ENCODE data around the gene RGS13.

RGS13 gene

DNA sequence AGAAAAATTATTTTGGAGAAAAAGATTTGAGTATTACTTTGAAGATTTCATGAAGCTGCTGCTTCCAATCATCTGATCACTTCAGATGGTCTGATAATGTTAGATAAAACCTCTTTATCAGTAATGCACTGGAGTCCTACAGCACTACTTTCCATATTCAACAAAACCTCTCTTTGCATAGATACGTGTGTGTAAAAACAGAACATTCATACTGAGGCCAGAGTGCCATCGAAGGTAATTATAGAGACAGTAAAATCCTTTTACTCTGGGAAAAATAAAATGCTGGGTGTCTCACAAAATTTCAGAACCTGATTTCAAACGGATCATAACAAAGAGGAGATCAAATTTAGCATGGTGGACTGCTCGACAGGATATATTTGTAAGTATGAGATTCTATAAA, at the start of gene RGS13:
Gene RGS13 (plus strand): TSS at position 209 of the 400 bp plus-strand sequence. CDS start 8,188 bp downstream, outside the sequence.
- no peak within 1 kb of the TSS for H3K4me3 Mint-ChIP-seq
- peaks cover 10% of the 10 kb centered on the region for H3K27me3 Mint-ChIP-seq (ENCODE audit: low read depth)
- H3K4me1 Mint-ChIP-seq (ENCODE audit: low read depth) = peaks cover 5% of the 10 kb centered on the region
- DNase-seq (ENCODE audit: low spot score) = no peak
- no peaks in the 10 kb centered on the region for H3K9me3 Mint-ChIP-seq
- no peak within 1 kb of the TSS for H3K27ac Mint-ChIP-seq
- H3K36me3 Mint-ChIP-seq (ENCODE audit: low read depth) = no peaks in the 10 kb centered on the region

DNA sequence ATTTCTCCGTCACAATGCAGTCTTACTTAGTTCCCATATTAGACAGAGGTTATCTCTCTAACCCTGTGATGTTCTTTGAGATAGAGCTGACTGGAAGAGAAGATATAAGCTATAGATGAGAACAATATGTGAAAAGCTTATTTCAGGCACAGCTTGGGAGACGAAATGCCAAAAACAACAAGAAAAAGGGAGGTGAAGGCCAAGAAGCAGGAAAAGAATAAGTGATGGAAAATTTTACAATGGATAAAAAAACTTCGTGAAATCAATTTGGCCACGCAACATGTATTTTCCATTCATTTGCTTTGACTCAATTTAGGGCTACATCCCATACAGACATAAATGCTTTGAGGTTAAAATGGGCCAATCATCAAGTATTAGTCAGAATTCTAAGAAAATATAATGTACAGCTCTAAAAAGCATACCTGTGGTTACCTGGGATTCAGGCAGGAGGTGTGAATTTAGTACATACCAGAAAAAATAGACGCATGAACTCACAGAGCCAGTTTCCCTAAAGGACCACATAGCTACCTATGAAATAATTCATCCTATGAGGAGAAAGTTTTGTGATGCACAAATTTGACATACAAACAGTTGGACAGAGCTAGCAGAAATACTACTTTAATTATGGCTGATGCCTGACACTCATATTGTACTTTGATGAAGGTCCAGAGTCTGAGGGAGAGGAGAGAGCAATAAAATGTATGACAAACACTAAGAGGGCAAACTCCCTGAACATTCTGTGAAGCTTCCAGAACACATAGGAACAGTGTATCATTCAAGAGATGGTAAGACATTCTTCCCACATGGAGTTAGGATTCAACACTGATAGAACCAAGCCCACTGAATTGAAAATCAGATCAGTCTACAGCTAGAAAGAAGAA, 48.3 kb upstream of the RGS13 start:
- no peak for DNase-seq (ENCODE audit: low spot score)
- H3K27me3 Mint-ChIP-seq (ENCODE audit: low read depth) = peaks cover 14% of the 10 kb centered on the region
- H3K36me3 Mint-ChIP-seq (ENCODE audit: low read depth) = no peaks in the 10 kb centered on the region
- H3K9me3 Mint-ChIP-seq = no peaks in the 10 kb centered on the region
- H3K4me3 Mint-ChIP-seq = no peak overlapping the region
- no peaks in the 10 kb centered on the region for H3K4me1 Mint-ChIP-seq (ENCODE audit: low read depth)
- H3K27ac Mint-ChIP-seq = no peak overlapping the region

DNA sequence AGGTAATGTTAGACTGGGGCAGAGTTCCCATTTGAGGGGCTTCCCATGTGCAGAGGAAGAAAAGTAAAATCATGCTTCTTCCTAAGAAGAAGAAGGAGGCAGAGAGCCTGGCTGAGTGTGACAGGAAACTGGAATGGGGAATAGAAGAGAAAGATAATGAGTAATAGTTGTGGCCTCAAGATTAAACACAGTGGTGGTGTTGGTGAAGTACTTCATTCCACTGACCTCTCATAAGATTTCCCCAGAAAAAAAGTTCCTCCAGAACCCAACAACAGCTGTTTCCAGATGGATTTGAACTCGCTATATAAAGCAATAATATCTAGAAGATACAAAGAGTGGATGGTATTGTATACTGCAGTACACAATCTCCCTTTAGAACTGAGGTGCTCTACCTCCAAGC, 47.4 kb upstream of the RGS13 start:
- Mint-ChIP-seq H3K4me1 (ENCODE audit: low read depth) (no peaks in the 10 kb centered on the region), H3K27ac (no peak overlapping the region), H3K9me3 (no peaks in the 10 kb centered on the region), H3K27me3 (ENCODE audit: low read depth) (peaks cover 14% of the 10 kb centered on the region), H3K4me3 (no peak overlapping the region), H3K36me3 (ENCODE audit: low read depth) (no peaks in the 10 kb centered on the region)
- DNase-seq (ENCODE audit: low spot score) = no peak

GRCh38 chr1:192589813-192590212, 46.1 kb upstream of the RGS13 start:
- H3K27me3 Mint-ChIP-seq (ENCODE audit: low read depth) = peaks cover 18% of the 10 kb centered on the region
- H3K4me1 Mint-ChIP-seq (ENCODE audit: low read depth) = no peaks in the 10 kb centered on the region

DNA sequence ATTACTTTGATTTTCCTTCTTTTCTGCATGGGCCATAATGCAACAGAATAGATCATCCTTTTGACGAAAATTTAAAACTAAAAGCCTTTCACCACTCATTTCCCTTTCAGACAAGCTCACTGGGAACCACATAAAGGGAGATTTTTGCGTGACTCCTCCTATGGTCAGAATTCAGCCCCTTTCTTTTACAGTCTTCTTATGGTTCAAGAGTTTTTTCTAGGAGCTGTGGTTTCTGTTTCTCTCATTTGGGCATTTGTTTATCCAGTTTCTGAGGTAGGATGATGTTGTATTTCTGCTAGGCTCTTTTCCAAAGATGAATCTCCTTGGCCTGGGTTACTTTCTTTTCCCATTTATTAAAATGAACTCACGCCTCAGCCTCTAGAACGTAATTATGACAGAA, 43.4 kb upstream of the RGS13 start:
- Mint-ChIP-seq H3K9me3 (no peaks in the 10 kb centered on the region), H3K27me3 (ENCODE audit: low read depth) (peaks cover 27% of the 10 kb centered on the region), H3K4me3 (no peak overlapping the region), H3K27ac (no peak overlapping the region), H3K36me3 (ENCODE audit: low read depth) (no peaks in the 10 kb centered on the region), H3K4me1 (ENCODE audit: low read depth) (peaks cover 4% of the 10 kb centered on the region)
- no peak for DNase-seq (ENCODE audit: low spot score)

More at GRCh38 chr1:192589813-192590212, 46.1 kb upstream of the RGS13 start:
- no peak overlapping the region for H3K27ac Mint-ChIP-seq
- H3K9me3 Mint-ChIP-seq = no peaks in the 10 kb centered on the region
- no peak for DNase-seq (ENCODE audit: low spot score)
- H3K4me3 Mint-ChIP-seq = no peak overlapping the region
- no peaks in the 10 kb centered on the region for H3K36me3 Mint-ChIP-seq (ENCODE audit: low read depth)

GRCh38 chr1:192592981-192593708, 42.8 kb upstream of the RGS13 start:
- no peak for DNase-seq (ENCODE audit: low spot score)
- Mint-ChIP-seq H3K9me3 (no peaks in the 10 kb centered on the region), H3K27ac (no peak overlapping the region), H3K27me3 (ENCODE audit: low read depth) (peaks cover 21% of the 10 kb centered on the region), H3K36me3 (ENCODE audit: low read depth) (no peaks in the 10 kb centered on the region), H3K4me3 (no peak overlapping the region), H3K4me1 (ENCODE audit: low read depth) (peaks cover 4% of the 10 kb centered on the region)

- Mint-ChIP-seq H3K27ac (no peak overlapping the region), H3K4me1 (ENCODE audit: low read depth) (peaks cover 4% of the 10 kb centered on the region), H3K36me3 (ENCODE audit: low read depth) (no peaks in the 10 kb centered on the region), H3K9me3 (no peaks in the 10 kb centered on the region), H3K27me3 (ENCODE audit: low read depth) (peaks cover 19% of the 10 kb centered on the region), H3K4me3 (no peak overlapping the region)
- DNase-seq (ENCODE audit: low spot score) = no peak
Observed at GRCh38 chr1:192595299-192595698, 40.6 kb upstream of the RGS13 start.

- no peaks in the 10 kb centered on the region for H3K9me3 Mint-ChIP-seq
- H3K36me3 Mint-ChIP-seq (ENCODE audit: low read depth) = no peaks in the 10 kb centered on the region
- peaks cover 12% of the 10 kb centered on the region for H3K4me1 Mint-ChIP-seq (ENCODE audit: low read depth)
Observed at GRCh38 chr1:192598589-192598988, 37.4 kb upstream of the RGS13 start.

DNA sequence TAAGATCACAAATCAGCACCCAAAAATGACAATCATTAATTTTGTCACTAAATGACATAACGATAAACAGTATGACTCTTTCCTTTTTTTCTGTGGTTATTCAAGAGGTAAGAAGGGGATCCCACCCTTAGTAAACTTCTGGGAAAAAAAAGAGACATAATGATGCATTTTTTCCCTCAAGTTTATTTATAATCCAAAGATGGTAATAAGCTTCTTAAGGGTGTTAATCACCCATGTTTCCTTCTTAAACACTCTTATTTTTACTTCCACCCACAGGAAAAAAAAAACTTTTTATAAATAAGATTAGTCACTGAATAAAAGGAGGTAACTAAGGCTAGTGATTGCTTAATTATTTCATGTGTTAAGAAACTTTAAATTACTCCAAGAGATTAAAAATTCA, 35.7 kb upstream of the RGS13 start:
- peaks cover 11% of the 10 kb centered on the region for H3K27me3 Mint-ChIP-seq (ENCODE audit: low read depth)
- H3K9me3 Mint-ChIP-seq = no peaks in the 10 kb centered on the region
- H3K27ac Mint-ChIP-seq = no peak overlapping the region
- DNase-seq (ENCODE audit: low spot score) = no peak
- peaks cover 12% of the 10 kb centered on the region for H3K4me1 Mint-ChIP-seq (ENCODE audit: low read depth)
- no peak overlapping the region for H3K4me3 Mint-ChIP-seq
- no peaks in the 10 kb centered on the region for H3K36me3 Mint-ChIP-seq (ENCODE audit: low read depth)

More at GRCh38 chr1:192598589-192598988, 37.4 kb upstream of the RGS13 start:
- Mint-ChIP-seq H3K27me3 (ENCODE audit: low read depth) (peaks cover 19% of the 10 kb centered on the region), H3K27ac (no peak overlapping the region), H3K4me3 (no peak overlapping the region)
- DNase-seq (ENCODE audit: low spot score) = no peak

DNA sequence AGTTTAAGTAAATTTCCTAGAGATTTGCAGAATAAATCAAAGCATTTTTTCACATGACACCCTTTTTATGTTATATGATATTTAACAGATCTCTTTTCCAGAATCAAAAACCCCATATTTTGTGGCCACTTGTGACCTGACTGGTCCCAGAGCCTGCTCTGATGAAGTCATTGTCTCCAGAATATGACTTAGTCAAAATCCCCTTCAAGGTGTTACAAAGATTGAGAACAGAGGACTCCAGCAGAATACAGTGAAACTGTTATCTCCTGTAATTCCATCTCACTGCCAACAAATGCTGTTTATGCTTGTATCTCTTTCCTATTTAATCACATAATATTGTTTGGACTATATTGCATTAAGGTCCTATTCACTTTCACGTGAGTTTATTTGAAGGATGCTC, 34.8 kb upstream of the RGS13 start:
- H3K4me1 Mint-ChIP-seq (ENCODE audit: low read depth) = peaks cover 8% of the 10 kb centered on the region
- H3K4me3 Mint-ChIP-seq = no peak overlapping the region
- DNase-seq (ENCODE audit: low spot score) = no peak
- H3K36me3 Mint-ChIP-seq (ENCODE audit: low read depth) = no peaks in the 10 kb centered on the region
- H3K9me3 Mint-ChIP-seq = no peaks in the 10 kb centered on the region
- peaks cover 7% of the 10 kb centered on the region for H3K27me3 Mint-ChIP-seq (ENCODE audit: low read depth)
- no peak overlapping the region for H3K27ac Mint-ChIP-seq

GRCh38 chr1:192601567-192601966, 34.4 kb upstream of the RGS13 start:
- Mint-ChIP-seq H3K27me3 (ENCODE audit: low read depth) (peaks cover 7% of the 10 kb centered on the region), H3K4me3 (no peak overlapping the region), H3K27ac (no peak overlapping the region), H3K4me1 (ENCODE audit: low read depth) (peaks cover 8% of the 10 kb centered on the region), H3K36me3 (ENCODE audit: low read depth) (no peaks in the 10 kb centered on the region), H3K9me3 (no peaks in the 10 kb centered on the region)
- no peak for DNase-seq (ENCODE audit: low spot score)

- H3K27ac Mint-ChIP-seq = no peak overlapping the region
- peaks cover 8% of the 10 kb centered on the region for H3K4me1 Mint-ChIP-seq (ENCODE audit: low read depth)
- no peak for DNase-seq (ENCODE audit: low spot score)
- no peaks in the 10 kb centered on the region for H3K36me3 Mint-ChIP-seq (ENCODE audit: low read depth)
- H3K4me3 Mint-ChIP-seq = no peak overlapping the region
- H3K27me3 Mint-ChIP-seq (ENCODE audit: low read depth) = peaks cover 2% of the 10 kb centered on the region
- no peaks in the 10 kb centered on the region for H3K9me3 Mint-ChIP-seq
Observed at GRCh38 chr1:192602757-192603156, 33.2 kb upstream of the RGS13 start.

GRCh38 chr1:192603218-192603787, 32.6 kb upstream of the RGS13 start:
- no peaks in the 10 kb centered on the region for H3K36me3 Mint-ChIP-seq (ENCODE audit: low read depth)
- H3K4me3 Mint-ChIP-seq = no peak overlapping the region
- no peaks in the 10 kb centered on the region for H3K9me3 Mint-ChIP-seq
- DNase-seq (ENCODE audit: low spot score) = no peak
- peaks cover 2% of the 10 kb centered on the region for H3K27me3 Mint-ChIP-seq (ENCODE audit: low read depth)
- no peak overlapping the region for H3K27ac Mint-ChIP-seq
- H3K4me1 Mint-ChIP-seq (ENCODE audit: low read depth) = peaks cover 8% of the 10 kb centered on the region

- Mint-ChIP-seq H3K36me3 (ENCODE audit: low read depth) (no peaks in the 10 kb centered on the region), H3K27me3 (ENCODE audit: low read depth) (no peaks in the 10 kb centered on the region), H3K9me3 (no peaks in the 10 kb centered on the region), H3K27ac (no peak overlapping the region), H3K4me3 (no peak overlapping the region), H3K4me1 (ENCODE audit: low read depth) (peaks cover 16% of the 10 kb centered on the region)
- DNase-seq (ENCODE audit: low spot score) = no peak
Observed at GRCh38 chr1:192604979-192605620, 30.8 kb upstream of the RGS13 start.
